NCI-H526 (cell line): ENCODE results near the gene PRELID3B.

ENCODE experiments used
- DNase-seq, 2 experiments: peaks; one replicate each; lab custom pipeline; 2025; lab: John Stamatoyannopoulos, UW

PRELID3B gene

GRCh38 chr20:59010321-59010994 lies 32.1 kb downstream of the PRELID3B start:
- DNase-seq = no peak

GRCh38 chr20:59008715-59009336 lies 33.8 kb downstream of the PRELID3B start:
- DNase-seq = no peak

GRCh38 chr20:59007665-59008511 lies 34.7 kb downstream of the PRELID3B start:
- DNase-seq = no peak

DNA sequence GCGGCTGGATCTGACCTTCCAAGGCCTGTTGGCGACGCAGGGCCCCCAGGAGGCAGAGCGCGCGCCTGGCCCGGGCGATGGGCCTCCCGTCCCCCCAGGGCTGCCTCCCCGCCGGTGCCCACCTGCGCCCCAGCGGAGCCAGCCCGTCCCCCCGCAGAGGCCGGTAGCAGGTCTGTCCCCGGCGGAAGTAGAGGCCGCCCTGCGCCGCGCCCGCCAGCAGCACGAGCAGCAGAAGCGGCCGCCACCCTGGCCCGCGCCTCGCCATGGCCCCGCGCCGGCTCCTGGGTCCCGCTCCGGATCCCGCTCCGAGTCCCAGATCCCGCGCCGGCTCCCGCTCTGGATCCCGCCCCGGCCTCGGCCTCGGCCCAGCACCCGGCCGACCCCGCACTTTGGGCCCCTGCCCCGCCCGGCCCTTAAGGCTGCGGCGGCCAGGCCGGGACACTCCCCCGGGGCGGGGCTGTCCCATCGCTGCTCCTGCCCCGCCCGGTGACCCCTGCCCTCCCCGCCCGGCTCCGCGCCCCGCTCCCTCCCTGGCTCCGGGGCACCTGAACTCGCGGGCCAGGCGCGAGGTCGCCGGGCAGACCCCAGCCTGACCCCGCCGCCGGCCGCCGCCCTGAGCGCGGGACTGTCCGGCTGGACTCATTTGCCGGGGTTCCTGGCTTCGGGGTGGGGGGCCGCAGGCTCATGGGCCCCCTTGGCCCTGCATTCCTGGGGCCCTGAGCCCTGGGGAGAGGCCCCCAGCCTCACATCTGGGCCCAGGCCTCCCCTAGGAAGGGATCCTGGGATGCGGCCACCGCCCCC lies 35.5 kb downstream of the PRELID3B start, which contains the start of gene CTSZ:
TSS of gene CTSZ (minus strand) at position 391 of the 801 bp plus-strand sequence. CDS start at position 265, 126 bp downstream.
- no peak for DNase-seq

DNA sequence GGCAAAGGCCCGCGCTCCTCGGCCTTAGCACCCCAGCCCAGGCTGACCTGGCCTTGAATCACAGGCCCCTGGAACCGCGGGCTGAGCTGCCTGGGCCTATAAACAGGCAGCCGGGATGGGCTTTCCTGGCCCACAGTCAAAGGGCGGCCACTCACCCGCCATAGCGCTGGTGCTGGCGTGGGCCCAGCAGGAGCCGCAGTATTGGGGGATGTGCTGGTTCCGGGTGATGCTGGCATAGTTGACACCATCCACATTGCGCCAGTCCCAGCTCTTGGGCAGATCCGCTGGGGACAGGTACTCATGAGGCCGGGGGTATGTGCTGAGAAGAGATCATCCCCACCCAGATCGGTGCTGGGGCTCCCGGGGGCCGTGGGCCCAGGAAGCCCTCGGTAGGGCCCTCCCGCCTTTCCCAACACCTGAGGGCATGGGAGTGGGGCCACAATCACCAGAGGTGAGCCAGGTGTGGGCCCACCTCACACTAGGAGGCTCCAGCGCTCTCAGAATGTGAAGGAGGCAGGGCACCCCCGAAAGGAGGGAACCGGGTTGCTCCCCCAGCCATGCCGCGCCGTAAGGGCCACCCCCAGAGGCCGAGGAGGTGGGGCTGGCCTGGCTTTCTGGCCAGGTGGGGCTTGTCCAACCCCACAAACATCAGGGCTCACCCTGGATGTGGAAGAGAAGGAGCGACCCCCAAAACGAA lies 36.3 kb downstream of the PRELID3B start:
- no peak for DNase-seq

DNA sequence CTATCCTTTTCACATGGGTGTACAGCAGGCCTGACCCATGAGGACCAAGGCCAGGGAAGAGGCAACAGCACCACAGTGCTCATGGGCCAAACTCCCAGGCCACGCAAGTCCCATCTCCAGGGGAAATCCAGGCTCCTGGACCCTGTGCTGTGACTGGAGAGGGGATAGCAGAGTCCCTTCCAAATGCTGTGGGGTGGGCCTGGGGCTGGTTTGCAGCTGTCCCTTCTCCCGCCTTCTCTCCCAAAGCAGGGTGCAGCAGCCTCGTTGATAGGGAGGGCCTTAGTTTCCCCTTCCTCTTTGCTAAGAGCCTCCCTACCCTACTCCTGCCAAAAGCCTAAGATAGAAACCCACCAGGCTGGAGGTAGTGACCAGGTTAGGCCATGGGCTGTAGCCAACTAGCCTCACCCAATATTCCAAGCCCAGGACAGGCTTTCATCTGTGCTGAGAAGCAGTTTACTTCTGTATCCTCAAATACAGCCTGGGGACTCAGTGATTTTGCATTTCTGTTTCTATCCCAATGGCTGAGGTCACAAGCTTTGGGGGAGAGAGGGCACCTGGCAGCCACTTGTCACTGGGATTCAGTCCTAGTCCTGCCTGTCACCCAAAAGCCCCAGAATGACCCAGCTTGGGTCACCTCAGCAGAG lies 36.9 kb downstream of the PRELID3B start:
- no peak for DNase-seq

- no peak for DNase-seq
Observed at GRCh38 chr20:59004763-59005522, 37.6 kb downstream of the PRELID3B start.

- no peak for DNase-seq
Observed at GRCh38 chr20:59004493-59004762, 38.2 kb downstream of the PRELID3B start.

DNA sequence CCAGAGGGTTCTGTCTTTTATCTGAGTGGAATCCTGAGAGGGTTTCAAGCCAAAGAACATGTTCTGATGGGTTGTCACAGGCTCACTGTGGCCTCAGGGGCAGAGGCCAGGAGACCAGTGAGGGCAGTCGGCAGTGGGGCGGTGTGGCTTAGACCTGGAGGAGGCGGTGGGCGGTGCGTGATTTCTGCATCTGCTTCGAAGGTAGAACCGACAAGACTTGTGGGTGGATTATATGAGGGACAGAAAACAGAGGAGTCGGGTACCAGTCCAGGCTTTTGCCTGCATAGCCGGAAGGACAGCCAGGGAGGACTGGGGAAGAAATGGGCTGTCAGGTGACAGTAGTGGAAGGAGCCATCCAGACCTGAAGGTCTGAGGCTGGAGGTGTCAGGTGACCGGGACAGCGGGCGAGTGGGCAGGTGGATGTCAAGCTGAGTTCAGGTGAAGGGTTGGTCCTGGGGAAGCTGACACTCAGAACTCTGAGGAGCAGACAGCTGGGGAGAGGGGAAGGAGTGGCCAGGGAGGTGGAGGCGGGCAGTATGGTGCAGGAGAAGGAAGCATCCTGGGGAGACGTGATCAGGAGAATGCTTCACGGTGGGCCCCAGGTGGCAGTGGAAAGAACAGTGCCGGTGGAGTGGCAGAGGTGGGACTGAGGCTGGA lies 38.6 kb downstream of the PRELID3B start:
- DNase-seq = no peak

- DNase-seq = no peak
Observed at GRCh38 chr20:59002874-59003399, 39.6 kb downstream of the PRELID3B start.

DNA sequence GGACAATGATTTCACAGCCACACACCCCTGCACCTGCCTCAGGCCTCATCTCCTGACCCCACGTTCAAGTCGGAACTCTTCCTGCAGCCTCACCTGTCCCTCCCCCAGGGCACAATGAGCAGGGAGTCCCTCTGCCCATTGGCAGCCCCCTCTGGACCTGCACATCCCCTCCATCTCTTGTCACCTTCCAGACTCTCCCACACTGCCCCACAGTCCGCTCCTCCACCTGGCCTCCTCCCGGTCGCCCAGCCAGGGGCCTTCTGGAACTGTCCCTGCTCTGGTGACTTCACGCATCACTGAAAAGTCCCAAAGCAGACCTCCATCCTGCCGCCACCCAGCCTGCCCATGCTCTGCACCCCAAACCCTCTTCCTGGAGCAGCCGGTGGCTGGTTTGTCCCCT lies 40.2 kb downstream of the PRELID3B start:
- no peak for DNase-seq

GRCh38 chr20:59001449-59002171 lies 41.0 kb downstream of the PRELID3B start:
- no peak for DNase-seq

DNA sequence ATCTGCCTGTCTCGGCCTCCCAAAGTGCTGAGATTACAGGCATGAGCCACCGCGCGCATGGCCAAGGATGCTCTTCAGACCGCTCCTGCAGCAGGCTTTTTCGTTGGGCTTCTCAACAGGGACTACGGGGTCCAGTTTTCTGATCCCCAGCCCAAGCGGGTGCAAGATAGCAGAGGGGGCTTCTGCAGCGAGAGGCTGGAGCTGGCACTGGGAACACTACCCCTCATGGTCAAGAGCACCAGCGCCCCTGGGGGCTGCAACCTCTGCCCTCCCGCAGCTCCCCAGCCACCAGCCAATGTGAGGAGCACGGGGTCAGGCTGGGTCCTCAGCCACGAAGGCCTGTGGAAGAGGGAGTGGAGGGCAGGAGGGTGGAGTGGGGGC lies 41.5 kb downstream of the PRELID3B start:
- DNase-seq = no peak

DNA sequence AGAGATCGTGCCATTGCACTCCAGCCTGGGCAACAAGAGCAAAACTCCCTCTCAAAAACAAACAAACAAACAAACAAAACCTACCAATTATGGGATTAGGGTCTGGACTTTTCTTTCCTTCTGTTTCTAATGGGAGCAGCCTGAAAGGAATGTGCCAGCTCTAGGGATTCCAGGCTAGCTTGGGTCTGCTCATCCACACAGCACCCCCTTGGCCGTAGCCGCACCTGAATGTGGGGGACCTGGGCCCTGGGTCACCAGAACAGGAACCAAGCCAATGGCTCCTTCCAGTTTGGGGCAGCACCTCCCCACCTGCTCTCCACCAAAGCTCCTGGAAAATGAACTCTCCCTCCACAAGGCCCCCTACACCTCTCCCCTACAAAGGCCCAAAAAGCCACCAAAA lies 42.3 kb downstream of the PRELID3B start:
- no peak for DNase-seq

DNA sequence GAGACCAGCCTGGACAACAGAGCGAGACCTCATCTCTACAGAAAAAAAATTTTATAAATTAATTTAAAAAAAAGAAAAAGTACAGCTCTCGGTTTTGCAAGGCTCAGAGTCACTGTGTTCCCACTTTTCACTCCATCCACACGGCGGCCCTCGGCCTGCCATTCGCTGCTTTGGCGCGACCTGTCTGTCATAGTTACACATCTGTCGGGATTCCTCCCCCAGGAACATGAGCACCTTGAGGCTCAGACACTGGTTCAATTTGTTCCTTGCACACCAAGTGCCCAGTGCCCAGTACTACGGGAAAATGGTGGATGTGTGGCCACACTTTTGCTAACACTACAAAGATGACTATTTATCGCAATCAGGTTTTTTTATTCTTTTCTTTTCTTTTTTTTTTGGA lies 43.9 kb downstream of the PRELID3B start:
- DNase-seq = no peak

DNA sequence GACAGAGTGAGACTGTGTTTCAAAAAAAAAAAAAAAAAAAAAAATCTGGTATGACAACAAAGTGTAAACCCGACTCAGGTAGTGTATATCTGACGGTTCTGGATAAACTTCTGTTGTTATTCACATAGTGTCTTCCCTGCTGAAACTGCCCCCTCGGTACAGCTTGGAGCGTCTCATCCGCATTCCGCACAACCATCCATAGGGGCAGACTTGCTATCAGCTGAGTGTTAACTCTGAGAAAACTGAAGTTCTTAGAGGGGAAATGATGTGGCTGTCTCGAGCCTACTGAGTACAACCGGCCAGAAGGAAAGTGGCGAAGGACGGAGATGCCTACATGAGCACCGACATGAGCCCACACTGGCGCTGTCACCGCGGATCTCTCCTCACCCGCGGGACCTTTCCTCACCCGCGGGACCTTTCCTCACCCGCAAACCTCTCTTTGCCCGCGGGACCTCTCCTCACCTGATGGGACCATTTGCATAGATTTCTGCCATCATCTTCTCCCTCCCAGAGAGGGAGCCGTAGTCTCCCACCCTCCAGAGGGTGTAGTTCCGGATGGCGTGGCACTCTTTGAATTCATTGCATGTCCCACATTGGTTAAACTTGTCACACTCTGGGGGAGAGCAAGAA lies 45.3 kb downstream of the PRELID3B start:
- no peak for DNase-seq

DNA sequence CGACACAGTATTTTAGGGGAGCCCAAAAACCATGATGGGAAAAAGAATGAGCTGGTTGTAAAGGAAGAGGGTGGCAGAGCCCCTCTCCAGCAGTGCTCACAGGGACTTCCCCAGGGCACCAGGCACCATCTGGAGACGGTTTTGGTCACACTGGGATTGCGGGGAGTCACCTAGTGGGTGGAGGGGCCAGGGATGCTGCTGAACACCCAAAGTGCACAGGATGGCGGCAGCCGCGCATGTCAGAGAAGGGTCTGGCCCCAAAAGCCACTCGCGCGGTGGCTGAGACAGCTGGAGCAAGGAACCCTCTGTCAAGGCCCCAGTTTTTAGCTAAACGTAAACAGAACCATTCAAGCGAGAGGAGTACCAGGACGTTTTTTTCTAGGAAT lies 46.4 kb downstream of the PRELID3B start:
- DNase-seq = no peak

DNA sequence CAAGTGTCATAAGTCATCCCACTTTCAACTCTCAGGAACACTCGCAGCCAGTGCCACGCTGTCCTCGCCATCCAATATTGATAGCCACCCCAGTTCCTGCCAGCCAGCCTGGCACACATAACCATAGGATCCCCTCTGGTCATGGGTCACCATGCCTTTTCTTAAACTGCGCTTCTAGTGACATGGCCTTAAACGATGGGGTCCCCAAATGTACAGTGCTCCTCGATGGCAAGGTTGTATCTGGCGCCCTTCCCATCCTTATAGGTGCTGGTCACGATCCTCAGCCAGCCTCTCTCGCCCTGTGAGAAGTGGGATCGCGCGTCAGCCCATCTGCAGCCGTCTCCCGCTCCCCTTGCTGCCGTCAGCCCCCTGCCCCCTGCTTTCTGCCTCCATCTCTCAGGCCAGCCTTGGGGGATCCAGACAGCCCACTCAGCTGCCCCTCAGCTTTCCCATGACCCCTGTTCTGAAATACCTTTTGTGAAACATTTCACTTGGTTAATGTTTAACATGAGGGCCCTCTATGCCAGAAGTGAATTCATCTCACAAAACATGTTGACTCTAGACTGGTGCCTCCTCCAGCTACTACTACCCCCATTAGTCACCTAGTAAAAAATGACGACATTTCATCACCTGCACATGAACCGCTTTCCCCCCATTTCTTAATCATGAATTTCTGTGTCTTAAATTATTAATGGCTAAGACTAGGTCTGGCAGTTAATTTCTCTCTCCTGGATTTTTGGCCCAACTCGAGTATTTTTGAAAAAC lies 46.9 kb downstream of the PRELID3B start:
- DNase-seq = no peak
